ENCODE data around the gene SFRP4.

- no peak for TF ChIP-seq POLR2AphosphoS5 (IDR thresholded peaks at IDR 0.05)
- TF ChIP-seq POLR2A (IDR thresholded peaks at IDR 0.05): no peak
These were observed 7.4 kb upstream of the SFRP4 start for GRCh38 chr7:37923996-37924395.

All from prostate gland (tissue), 1 donor.